CD4-positive, alpha-beta T cell treated with Interleukin-4 for 4 hours (primary cell): ENCODE measurements around the gene ERCC3.

ENCODE experiments used
- DNase-seq: peaks from one replicate; pipeline ENCODE4 v3.0.0-alpha.2; 2020

The ERCC3 gene

DNA sequence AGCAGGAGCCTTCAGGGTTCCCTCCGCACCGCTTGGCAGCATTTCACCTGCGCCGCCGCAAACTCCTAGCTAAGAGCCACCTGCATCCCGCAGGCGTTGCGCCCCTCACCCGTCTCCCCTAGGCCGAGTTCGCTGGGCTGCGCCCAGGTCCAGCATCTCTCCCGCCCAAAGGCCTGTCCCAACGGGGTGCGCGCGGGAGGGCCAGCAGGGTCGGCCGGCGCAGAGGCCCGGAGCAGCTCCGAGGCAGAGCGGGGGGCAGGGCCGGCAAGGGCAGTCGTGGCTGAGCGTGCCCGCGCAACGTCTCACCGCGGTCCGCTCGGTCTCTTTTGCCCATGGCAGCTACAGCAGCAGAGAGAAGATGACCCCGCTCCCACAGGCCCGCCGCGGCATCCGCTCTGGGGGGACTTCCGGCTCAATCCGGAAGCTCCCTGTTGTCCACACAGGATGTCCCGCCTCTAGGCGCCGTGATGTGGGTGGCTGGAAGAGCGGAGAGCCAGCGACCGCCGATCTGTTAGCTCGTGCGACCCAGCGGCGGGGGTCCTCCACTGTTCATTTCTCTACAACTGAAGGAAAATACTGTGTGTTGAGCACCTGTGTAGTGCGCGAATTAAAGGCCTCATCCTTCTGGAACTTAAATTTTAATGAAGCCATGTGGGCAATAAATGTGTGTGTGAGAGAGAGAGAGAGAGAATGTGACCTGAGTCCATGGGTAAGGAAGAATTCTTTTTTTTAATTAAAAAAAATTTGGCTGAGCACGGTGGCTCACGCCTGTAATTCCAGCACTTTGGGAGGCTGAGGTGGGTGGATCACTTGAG lies at the start of gene ERCC3:
Gene ERCC3, minus strand, starts transcription at position 397 of the 815 bp plus-strand sequence. Its CDS starts 63 bp downstream, at position 334.
- DNase-seq, result peak; percentile 78

DNA sequence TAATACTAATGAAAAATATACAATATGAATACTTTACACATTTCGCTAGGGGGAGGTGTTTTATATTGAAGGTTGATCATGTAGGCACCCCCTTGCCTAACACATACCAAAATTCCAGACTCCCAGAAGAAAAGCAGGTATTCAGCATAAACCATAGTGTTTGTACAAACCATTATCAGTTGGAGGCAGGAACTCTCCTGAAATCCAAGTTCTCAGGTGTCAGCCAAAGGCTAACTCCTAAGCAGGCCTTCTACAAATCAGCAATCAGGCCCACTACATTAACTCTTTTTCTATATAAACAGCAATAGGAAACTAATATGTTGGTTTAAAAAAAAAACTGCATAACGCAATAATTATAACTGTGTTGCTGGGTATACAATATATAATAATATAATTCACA lies 49.3 kb upstream of the ERCC3 start:
- DNase-seq, result no peak

DNA sequence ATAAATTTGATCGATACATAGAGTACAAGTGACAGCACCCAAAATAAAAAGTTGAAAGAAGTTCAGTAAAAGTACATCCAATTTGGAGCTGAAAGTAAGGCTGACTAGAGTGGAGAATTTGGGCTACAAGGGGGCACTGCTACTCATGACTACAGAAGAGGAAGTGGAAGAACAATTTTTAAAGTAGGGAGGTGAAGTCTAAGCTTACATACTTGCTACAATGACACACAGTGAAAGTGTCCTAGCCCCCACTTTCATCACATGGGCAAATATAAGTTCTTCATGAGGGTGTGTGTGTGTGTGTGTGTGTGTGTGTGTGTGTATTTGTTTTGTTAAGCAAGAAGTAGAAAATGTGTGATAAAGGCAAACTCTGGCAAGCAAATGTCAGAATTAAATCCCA lies 48.2 kb upstream of the ERCC3 start:
- DNase-seq, result no peak

DNA sequence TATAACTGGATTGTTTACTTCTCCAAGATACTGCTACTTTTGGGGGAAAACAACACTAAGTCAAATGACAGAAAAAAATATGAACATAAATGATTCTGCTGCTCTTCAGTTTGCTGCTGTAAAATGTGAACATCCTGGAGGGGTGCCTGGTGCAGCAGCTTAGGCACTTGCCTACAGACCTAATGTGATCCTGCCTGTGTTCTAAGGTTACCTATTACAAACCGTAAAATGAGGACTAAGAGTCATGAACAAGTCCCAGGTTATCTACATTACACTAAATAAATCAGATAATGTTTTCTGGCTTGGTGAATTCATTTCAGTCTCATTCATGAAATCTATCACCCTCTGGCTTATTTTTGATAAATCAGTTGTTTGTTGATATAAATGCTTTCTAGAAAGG lies 38.4 kb upstream of the ERCC3 start:
- no peak for DNase-seq

DNA sequence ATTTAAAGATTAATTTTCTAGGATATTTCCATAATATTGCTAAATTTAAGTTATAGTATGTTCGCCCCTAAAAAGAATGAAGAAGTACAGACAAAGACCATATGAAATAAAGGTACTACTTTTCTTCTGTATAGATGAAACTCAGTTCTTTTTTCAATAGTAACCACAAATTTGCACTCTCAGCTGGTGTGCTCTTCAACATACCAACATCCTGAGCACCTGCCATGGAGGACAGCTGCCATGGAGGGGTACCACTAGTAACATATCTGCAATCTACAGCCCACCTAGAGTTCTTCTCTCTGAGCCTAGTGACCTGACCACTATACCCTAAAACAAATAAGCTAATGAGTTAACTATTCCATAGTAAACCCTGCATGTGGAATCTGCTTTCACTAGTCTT lies 36.8 kb upstream of the ERCC3 start:
- no peak for DNase-seq

DNA sequence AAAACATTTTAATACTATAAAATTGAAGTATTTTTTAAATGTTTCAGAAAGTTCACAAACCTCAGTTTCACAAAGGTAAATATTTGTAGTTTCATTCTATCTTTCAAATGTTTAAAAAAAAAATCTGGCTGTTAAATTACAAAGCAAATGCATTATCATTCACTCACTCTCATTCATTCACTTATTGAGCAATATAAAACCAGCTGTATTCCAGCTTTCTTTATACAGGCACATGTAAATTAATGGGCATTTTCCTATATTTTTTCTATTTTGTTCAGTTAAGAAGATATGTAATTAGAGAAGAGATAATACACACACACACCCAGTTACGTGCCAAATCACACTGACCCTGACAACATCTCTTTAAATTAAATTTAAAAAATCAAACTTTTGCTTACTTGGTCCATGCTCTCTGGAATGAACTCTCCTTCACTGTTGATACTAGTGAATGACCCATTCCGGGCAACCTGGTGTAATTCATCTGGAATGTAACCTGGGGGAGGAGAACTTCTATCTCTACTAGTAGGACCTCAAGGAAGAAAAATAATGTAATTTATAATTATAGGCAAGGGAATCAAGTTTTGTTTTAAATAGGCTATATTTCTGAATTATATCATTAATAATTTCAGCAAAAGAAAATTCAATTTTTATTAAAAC lies 32.5 kb upstream of the ERCC3 start:
- no peak for DNase-seq

DNA sequence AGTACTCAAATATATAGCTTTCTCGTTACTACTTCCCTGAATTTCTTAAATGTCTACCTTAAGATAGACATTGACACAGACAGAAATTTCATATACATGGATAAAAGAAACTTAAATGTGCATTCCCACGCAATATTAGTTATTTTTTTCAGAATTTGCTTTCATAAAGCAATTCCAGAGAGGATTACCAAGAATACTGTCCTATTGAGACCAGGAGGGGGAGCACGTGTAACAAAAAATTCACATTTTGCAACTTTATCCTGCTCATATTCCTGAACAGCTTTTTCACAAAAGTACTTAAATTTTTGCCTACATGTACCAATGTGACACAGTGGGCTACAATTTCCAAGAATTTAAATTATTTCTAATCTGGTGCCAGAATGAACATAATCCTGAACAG lies 30.7 kb upstream of the ERCC3 start:
- no peak for DNase-seq

DNA sequence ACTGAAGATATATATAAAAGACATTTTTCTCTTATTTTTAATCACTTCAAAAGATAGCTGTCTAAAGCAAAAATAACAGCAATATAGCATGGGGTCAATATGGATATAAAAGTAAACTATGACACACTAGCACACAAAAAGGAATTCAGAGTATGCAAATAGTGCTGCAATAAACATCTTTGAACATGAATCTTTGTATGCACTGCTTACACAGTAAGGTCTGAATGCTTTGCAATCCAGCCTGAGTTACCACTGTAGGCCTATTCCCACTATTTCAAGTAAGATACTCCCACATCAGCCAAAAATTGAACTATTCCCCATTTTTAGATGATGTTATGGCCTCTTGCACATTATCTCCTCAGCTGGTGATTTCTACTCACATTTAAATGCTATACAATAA lies 27.4 kb upstream of the ERCC3 start:
- DNase-seq, result no peak

DNA sequence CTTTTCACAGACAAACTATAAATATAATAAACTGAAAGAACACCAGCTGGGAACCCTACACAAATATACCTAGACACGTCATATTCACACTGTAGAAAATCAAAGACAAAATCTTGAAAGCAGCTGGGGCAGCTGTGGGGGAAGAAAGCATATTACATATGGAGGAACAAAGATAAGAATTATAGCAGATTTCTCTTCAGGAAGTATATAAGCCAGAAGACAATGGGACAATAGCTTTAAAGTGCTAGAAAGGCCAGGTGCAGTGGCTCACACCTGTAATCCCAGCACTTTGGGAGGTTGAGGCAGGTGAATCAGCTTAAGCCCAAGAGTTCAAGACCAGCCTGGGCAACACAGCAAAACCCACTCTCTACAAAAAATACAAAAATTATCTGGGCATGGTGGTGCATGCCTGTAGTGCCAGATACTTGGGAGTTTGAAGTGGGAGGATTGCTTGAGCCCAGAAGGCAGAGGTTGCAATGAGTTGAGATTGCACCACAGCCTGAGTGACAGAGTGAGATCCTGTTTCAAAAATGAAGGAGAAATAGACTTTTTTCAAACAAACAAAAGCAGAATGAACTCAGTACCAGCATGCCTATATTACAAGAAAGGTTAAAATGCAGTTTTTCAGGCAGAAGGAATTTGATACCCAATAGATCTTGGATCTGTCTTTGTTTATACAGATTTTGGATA lies 26.8 kb upstream of the ERCC3 start:
- DNase-seq, result no peak

DNA sequence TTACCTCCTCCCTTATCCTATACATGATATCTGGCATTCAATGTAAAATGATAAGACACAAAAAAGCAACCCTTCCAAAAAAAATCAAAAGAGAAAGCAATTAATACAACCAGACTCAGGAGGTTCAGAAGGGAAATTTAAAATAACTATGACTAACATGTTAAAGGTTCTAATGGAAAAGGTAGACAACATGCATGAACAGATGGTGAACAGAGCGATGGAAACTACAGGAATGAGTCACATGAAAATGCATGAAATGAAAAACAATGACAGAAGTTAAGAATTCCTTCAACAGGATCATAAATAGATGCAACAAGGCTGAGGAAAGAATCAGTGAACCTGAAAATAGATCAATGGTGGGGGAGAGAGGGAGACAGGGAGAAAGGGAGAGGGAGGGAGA lies 26.1 kb upstream of the ERCC3 start:
- DNase-seq, result no peak

DNA sequence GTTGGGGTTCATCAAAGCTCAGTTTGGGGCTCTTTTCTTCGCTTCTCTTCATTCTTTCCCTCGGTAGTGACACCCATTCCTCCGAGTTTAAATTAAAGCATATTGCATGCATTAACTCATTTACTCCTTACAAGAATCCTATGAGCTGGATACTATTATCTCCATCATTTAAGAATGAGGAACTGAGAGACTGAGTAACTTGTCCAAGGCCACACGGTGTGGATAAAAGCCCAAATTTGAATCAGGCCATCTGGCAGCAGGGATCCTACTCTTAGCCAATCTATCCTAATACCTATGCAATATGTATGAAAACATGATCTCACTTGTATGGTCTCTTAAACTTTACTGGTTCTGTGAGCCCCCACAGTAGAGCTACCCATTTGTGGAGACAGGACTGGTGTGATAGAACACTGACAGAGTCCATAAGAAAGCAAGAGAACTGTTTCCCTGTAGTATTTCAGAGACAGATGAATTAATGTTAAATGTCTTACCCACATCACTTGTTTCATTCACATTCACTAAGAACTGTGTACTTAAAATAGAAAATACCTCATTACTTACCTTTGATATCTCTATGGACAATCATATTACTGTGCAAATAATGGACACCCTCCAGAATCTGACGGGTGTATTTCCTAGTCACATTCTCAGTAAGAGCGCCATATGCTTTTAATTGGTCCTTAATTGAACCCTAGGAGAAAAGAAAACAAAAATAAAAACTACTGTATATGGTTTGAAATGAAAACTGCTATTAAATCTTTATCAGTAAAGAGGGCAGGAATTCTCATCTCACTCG lies 20.4 kb upstream of the ERCC3 start:
- DNase-seq, result no peak

DNA sequence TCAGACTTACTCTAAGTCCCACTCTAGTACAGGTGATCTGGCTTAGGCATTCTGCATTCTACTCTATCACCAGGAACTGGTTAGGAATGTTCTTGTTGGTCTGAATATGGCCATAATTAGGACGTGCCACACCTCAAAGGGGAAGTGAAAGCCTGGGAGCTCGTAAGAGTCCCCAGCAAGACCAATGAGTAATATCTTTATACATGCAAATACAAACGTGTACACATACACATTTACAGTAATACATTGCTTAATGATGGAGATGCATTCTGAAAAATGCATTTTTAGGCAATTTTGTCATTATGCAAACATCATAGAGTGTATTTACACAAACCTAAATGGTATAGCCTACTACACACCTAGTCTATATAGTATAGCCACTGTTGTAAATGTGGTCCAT lies 19.5 kb upstream of the ERCC3 start:
- DNase-seq, result no peak

DNA sequence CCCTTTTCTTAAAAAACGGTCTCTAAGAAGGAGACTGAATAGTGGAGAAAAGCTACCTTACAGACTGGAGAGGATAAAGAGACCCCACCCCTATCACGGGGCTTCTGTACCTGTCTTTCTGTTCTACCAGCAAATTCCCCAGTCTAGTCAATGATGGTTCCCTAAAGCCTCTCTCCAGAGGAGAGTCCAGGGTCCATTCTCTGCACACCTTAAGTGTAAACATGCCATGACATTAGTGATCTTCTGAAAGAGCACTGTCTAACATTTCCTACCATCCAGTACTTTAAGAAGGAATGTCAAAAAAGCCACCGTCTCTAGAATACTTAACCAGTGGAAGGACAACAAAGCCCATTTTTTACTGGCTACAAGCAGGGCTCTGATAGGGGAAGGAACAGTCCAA lies 17.0 kb upstream of the ERCC3 start:
- no peak for DNase-seq

DNA sequence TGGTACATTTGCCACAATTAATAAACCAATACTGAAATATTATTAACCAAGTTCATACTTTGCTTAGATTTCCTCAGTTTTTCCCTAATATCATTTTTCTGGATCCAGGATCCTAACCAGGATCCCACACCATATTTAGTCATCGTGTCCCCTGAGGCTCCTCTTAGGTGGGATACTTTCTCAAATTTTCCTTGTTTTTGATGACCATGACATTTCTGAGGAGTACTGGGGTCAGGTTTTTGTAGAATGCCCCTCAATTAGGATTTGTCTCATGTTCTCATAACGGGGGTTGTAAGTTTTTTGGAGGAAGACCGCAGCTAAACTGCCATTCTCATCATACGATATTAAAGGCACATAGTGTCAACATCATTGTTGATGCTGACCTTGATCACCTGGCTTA lies 15.5 kb upstream of the ERCC3 start:
- no peak for DNase-seq

DNA sequence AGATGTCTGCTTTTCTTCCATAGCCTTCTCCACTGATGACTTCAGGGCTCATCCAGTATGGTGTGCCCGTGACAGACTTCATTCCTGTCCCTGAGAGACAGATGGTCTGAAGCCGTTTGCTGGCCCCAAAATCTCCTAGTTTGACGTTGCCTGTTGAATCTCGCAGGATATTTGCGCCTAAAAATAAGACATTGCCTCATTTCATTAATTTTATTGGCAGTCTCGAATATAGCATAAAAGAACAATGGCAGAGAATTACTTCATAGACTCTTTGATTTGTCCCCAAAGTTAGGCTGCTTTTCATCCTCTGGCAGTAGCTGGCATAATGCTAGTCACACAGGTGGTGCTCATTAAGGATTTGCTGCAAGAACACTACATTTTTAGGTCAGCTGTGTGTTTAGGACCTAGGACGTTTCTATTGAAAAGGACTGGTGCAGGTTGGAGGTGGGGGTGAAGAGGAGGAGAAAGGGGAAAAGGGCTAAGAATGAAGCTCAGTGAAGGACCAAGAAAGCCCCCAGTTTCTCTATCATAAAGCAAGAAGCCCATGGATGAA lies 14.7 kb upstream of the ERCC3 start:
- DNase-seq, result no peak

DNA sequence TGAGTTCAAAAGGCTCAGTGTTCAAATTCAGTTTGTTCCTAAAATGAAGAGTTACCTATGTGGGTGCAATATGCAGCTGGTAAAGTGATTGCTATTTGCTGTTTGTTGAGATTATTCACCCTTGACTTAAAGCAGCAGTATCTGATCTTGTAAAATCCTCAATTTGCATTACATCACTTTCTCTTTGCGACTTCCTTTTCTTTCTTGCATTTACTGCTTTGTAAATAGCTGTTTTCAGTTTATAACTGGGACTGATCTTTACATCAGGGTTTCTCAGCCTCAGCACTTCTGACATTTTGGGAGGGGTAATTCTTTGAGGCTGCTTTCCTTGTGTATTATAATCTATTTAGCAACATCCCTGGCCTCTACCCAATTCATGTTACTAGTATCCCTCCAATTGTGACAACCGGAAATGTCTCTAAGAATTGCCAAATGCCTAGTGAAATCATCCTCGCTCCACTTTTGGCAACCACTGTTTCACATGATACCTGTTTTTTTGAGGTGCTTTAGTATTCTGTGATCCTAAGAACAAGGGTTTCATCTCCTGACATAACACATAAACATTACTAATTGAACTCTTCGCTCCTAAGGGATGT lies 12.1 kb upstream of the ERCC3 start:
- DNase-seq, result no peak

DNA sequence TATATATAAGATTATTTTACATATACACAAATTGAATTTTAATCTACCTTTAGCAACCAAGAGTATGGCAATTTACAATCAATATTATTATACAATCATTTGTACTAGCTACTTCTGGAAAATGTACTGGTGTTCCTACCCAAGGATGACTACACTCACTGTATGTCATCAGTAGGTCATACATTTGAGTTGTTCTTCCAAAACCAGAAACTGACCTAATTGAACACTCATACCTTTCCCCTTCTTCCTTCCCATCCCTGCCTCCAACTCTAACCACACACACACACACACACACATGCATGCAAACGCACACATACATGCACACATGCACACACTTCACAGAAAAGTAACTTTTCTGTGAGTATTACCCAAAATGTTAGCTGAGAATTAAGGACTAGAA lies 8.2 kb upstream of the ERCC3 start:
- no peak for DNase-seq

DNA sequence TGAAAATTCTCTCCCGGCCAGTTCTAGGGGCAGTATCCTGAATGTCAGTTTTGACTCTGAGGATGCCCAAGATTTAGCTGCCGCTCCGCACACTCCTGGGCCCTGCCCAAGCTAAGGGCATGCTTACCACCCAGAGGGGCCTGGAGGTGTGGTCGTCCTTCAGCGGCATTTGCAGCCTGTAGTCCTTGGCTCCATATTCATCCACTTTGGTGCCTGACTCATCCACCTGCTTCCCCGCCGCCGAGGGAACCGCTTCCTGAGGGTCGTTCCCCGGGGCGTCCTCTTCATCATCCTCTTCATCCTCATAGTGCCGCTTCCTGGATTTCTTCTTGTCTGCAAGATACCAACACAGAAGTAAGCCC lies 577 bp downstream of the ERCC3 start:
- DNase-seq, result no peak

DNA sequence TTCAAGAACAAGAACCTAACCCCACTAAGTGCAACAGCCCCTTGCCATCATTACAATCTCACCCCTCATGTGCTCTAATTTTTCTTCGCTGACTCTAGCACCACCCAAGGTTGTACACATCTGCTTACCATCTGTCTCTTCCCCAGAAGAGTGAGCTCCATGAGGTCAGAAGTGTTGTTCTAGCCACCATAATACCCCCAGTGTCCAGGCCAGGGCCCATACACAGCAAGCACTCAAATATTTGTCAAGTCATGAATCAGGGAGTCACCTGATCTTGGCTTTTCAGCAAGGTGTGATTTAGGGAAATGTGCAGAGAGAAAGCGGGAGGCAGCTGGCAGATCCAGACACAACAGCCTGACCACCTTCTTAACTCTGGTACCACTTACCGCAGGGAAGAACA lies 5.7 kb downstream of the ERCC3 start:
- no peak for DNase-seq

DNA sequence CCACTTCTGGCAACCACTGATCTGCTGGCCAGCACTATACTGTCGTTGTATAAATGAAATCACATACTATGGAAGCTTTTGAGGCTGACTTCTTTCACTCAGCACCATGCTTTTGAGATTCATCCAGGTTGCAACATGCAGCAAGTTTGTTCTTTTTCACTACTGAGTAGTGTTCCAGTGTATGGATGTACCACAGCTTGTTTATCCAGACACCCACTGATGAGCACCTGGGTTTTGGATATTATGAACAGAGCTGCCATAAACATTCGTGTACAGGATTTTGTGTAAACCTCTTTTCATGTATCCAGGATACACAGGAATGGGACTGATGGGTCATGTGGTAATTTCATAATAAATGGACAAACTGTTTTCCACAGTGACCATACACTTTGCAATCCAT lies 10.7 kb downstream of the ERCC3 start:
- DNase-seq, result no peak

DNA sequence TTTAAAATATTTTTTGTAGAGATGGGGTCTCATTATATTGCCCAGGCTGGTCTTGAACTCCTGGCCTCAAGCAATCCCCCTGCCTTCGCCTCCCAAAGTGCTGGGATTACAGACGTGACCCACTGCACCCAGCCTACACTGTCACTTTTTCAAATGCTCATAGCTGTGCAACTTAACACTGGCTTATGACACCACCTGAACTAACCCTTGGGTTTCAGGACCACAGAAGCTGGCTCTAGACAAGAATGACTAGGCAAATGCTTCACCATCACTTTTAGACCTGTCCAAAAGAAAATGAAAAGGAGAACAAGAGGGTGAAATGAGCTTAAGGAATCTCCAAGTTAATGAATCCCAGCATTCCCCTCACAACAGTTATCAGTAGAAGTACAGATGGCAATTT lies 13.3 kb downstream of the ERCC3 start:
- no peak for DNase-seq

DNA sequence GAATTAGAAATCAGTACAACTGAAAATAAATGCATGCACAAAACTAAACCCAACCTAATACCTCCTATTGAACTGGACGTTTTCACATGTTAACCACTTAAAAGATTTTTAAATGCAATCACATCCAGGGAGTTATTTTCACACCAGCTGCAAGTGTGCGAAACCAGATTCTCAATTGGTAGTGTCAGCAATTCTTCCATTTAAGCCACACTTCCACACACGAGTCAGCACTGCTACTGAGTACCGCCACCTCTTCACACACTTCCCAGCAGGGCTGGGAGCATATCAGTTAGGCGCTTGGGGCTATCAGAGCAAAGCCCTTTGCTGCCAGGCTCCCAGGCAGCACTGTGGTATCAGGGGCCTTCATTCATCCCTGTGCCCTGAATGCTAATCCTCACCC lies 14.2 kb downstream of the ERCC3 start:
- no peak for DNase-seq

DNA sequence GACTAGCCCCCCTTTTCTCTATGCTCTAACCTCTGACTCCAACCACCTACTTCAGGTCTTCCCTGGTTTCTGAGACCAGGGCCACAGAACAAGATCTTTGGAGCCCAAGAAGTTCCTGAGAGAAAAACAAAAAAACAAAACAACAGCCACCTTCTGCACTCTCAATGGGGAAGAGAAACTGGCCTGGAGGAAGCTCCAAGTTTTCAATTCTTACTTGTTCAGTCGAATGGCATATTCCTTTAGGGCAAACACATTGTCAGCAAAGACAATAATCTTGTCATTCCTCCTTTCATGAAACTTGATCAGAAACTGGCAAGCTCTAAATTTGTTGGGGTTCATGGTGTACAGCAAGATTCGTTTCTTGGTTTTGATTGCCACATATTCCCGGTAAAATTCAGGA lies 15.0 kb downstream of the ERCC3 start:
- no peak for DNase-seq
